C4-2B (cell line): Measurements from ENCODE around the gene RPL36A.

Experiments
- CTCF ChIP-seq: fragments of 450-650 bp; conservative IDR thresholded peaks from 2 replicates; pipeline ENCODE4 v1.5.1; 2017; ENCODE audit warnings: mild to moderate bottlenecking
- ZFX ChIP-seq: fragments of 450-650 bp; IDR thresholded peaks from 2 replicates; pipeline ENCODE4 v1.6.1; 2017

GRCh38 chrX:101368800-101369199 lies 22.0 kb upstream of the RPL36A start:
- TF ChIP-seq CTCF = no peak
- TF ChIP-seq ZFX = no peak
